Caco-2 (cell line): ENCODE data around the gene TMEM132C. TPM values are rescaled to one million over a fixed set of nuclear protein-coding genes. Genes with fewer than 3 reads are reported as not detected.

Experiments
- BruUV-seq: library from RNA; stranded (reverse); fragments of 400-500 nt; replicated peaks from 2 replicates; lab custom pipeline; 2021; lab: Mats Ljungman, UMichigan
- CTCF ChIA-PET: fragments of 300-600 bp; sonication (Branson Sonifier 250); formaldehyde crosslinking; loops from one replicate; lab custom pipeline; 2022; ENCODE audit warnings: antibody characterized with exemption; lab: Charles Lee
- POLR2A ChIA-PET: fragments of 300-600 bp; sonication (Branson Sonifier 250); formaldehyde crosslinking; loops from one replicate; lab custom pipeline; 2022; ENCODE audit warnings: antibody characterized with exemption; lab: Charles Lee
- DNase-seq, 2 experiments: peaks; one replicate each; pipeline versions ENCODE4 v3.0.0 to v3.0.0-alpha.2; 2020 to 2022
- H3K27me3 ChIP-seq: replicated peaks from 2 replicates; pipeline ENCODE4 v1.6.0; 2011; ENCODE audit warnings: low read length; ENCODE audit not compliant: control insufficient read depth, insufficient read depth
- H3K36me3 ChIP-seq: 2 replicates; pipeline ENCODE4 v1.5.1; 2011; ENCODE audit warnings: low read length; ENCODE audit not compliant: control insufficient read depth, insufficient read depth
- H3K4me1 ChIP-seq: fragments of 250-450 bp; sonication (Bioruptor Pico); 2 replicates; pipeline ENCODE4 v1.5.1; 2020; ENCODE audit warnings: mild to moderate bottlenecking
- H3K4me3 ChIP-seq: 2 replicates; pipeline ENCODE4 v1.5.1; 2011; ENCODE audit warnings: low read depth, mild to moderate bottlenecking, control low read depth, low read length
- H3K9me3 ChIP-seq: fragments of 250-450 bp; sonication (Bioruptor Pico); 2 replicates; pipeline ENCODE4 v1.5.1; 2020; ENCODE audit warnings: mild to moderate bottlenecking, moderate library complexity
- H3K27ac Mint-ChIP-seq: one replicate; pipeline ENCODE4 v1.8.0; 2022; ENCODE audit warnings: mixed read lengths; ENCODE audit not compliant: unreplicated experiment
- H3K27me3 Mint-ChIP-seq: one replicate; pipeline ENCODE4 v1.8.0; 2022; ENCODE audit warnings: mixed read lengths; ENCODE audit not compliant: insufficient read depth, unreplicated experiment
- H3K36me3 Mint-ChIP-seq: one replicate; pipeline ENCODE4 v1.8.0; 2022; ENCODE audit warnings: mild to moderate bottlenecking, mixed read lengths; ENCODE audit not compliant: insufficient read depth, unreplicated experiment
- H3K4me1 Mint-ChIP-seq: one replicate; pipeline ENCODE4 v1.8.0; 2022; ENCODE audit warnings: low read depth, mixed read lengths; ENCODE audit not compliant: unreplicated experiment
- H3K4me3 Mint-ChIP-seq: one replicate; pipeline ENCODE4 v1.8.0; 2022; ENCODE audit warnings: mild to moderate bottlenecking, moderate library complexity, mixed read lengths; ENCODE audit not compliant: unreplicated experiment
- H3K9me3 Mint-ChIP-seq: one replicate; pipeline ENCODE4 v1.8.0; 2022; ENCODE audit warnings: mixed read lengths; ENCODE audit not compliant: unreplicated experiment
- intact Hi-C: fragments of 100-400 bp; cut with micrococcal nuclease; formaldehyde crosslinking; loops from one replicate; pipeline ENCODE4 v1.10.0; 2022; ENCODE audit not compliant: unreplicated experiment
- total RNA-seq: library from RNA; stranded (reverse); gene quantifications from 2 replicates; pipeline ENCODE4 v1.2.3, GENCODE V29; 2022
- TF ChIP-seq, protein P1 (sequence below), 2 experiments: fragments of 200-600 bp in 1 of 2; IDR thresholded peaks; 1 replicate in 1 of 2; 2 replicates in 1 of 2; pipeline versions ENCODE4 v1.5.1 to v1.8.0; 2011 to 2022; ENCODE audit warnings: antibody characterized with exemption in 1 of 2, control low read depth in 1 of 2, inconsistent platforms in 1 of 2, low read depth in 1 of 2, low read length in 1 of 2, mild to moderate bottlenecking in 1 of 2, moderate library complexity in 1 of 2; ENCODE audit not compliant: insufficient read depth in 1 of 2, severe bottlenecking in 1 of 2, unreplicated experiment in 1 of 2

TMEM132C gene
- total RNA-seq, 1 experiment from 2014 or later = not detected

DNA sequence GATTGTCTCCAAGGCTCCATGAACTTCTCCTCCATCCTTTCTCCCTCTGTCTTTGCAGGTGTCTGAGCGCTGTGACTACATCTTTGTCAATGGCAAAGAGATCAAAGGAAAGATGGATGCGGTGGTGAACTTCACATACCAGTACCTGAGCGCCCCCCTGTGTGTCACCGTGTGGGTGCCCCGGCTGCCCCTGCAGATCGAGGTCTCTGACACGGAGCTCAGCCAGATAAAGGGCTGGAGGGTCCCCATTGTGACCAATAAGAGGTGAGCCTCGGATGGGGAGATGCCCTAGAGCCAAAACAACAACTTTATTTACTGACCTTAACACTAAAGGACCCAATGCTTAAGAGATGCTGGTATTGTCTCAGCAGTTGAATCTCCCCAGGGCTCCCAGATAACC lies 426.8 kb downstream of the TMEM132C start:
- intact Hi-C loops = no loop called here
- no TSS peak for BruUV-seq
- Mint-ChIP-seq H3K9me3 (peaks cover 10% of the 10 kb centered on the region), H3K27me3 (no peaks in the 10 kb centered on the region), H3K36me3 (no peaks in the 10 kb centered on the region), H3K4me3 (no peak overlapping the region), H3K27ac (no peak overlapping the region), H3K4me1 (no peaks in the 10 kb centered on the region)
- no peaks in the 10 kb centered on the region for H3K36me3 ChIP-seq
- H3K9me3 ChIP-seq = no peaks in the 10 kb centered on the region
- TF ChIP-seq, protein P1, sequence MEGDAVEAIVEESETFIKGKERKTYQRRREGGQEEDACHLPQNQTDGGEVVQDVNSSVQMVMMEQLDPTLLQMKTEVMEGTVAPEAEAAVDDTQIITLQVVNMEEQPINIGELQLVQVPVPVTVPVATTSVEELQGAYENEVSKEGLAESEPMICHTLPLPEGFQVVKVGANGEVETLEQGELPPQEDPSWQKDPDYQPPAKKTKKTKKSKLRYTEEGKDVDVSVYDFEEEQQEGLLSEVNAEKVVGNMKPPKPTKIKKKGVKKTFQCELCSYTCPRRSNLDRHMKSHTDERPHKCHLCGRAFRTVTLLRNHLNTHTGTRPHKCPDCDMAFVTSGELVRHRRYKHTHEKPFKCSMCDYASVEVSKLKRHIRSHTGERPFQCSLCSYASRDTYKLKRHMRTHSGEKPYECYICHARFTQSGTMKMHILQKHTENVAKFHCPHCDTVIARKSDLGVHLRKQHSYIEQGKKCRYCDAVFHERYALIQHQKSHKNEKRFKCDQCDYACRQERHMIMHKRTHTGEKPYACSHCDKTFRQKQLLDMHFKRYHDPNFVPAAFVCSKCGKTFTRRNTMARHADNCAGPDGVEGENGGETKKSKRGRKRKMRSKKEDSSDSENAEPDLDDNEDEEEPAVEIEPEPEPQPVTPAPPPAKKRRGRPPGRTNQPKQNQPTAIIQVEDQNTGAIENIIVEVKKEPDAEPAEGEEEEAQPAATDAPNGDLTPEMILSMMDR (IDR thresholded peaks at IDR 0.05; ENCODE audit: insufficient read depth in 1 of 2, low read depth in 1 of 2, low read length in 1 of 2, severe bottlenecking in 1 of 2, unreplicated experiment in 1 of 2) = no peak
- no peak for DNase-seq
- ChIA-PET CTCF (no interaction called here), POLR2A (no interaction called here)
- no peaks in the 10 kb centered on the region for H3K4me1 ChIP-seq
- no peaks in the 10 kb centered on the region for H3K27me3 ChIP-seq
- H3K4me3 ChIP-seq = no peak overlapping the region

DNA sequence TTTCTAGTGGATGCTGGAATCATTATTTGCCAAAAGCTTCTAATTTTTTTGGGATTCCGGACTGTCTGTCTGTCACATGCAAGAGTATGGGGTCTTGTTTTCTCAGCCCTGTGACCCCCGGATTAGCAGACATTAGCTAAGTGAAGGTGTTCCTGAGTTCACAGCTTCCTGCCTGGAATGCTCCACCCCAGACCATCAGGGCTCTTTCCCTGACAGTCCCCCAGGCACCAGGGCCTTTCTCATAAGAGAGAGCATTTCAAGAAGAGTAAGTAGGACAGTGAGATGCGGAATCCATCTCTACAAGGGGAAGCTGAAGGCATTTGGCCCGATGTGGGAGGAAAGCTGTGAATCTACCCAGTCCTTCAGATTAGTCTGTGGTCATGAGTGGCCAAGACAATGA lies 427.5 kb downstream of the TMEM132C start:
- TF ChIP-seq, protein P1 (IDR thresholded peaks at IDR 0.05; ENCODE audit: insufficient read depth in 1 of 2, low read depth in 1 of 2, low read length in 1 of 2, severe bottlenecking in 1 of 2, unreplicated experiment in 1 of 2) = no peak
- no peak overlapping the region for H3K27ac Mint-ChIP-seq
- no peak for DNase-seq
- CTCF ChIA-PET = no interaction called here
- peaks cover 10% of the 10 kb centered on the region for H3K9me3 Mint-ChIP-seq
- H3K4me3 Mint-ChIP-seq = no peak overlapping the region
- intact Hi-C loops = no loop called here
- no peaks in the 10 kb centered on the region for H3K36me3 Mint-ChIP-seq
- Histone ChIP-seq H3K9me3 (no peaks in the 10 kb centered on the region), H3K4me1 (no peaks in the 10 kb centered on the region), H3K4me3 (no peak overlapping the region), H3K27me3 (no peaks in the 10 kb centered on the region), H3K36me3 (no peaks in the 10 kb centered on the region)
- H3K4me1 Mint-ChIP-seq = no peaks in the 10 kb centered on the region
- no peaks in the 10 kb centered on the region for H3K27me3 Mint-ChIP-seq
- no TSS peak for BruUV-seq
- POLR2A ChIA-PET = no interaction called here

DNA sequence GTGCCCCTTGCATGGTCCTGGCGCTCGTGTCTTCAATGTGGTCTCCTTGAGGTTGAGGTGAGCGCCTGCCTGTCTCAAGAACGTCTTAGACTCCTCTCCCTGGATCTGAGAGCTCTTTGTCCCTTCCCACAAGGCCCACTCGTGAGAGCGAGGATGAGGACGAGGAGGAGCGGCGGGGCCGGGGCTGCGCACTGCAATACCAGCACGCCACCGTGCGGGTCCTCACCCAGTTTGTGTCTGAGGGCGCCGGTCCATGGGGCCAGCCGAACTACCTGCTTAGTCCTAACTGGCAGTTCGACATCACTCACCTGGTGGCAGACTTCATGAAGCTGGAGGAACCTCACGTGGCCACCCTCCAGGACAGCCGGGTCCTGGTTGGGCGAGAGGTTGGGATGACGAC lies 428.7 kb downstream of the TMEM132C start:
- H3K27me3 ChIP-seq = no peaks in the 10 kb centered on the region
- H3K36me3 ChIP-seq = no peaks in the 10 kb centered on the region
- peaks cover 10% of the 10 kb centered on the region for H3K9me3 Mint-ChIP-seq
- ChIA-PET POLR2A (no interaction called here), CTCF (no interaction called here)
- no peaks in the 10 kb centered on the region for H3K27me3 Mint-ChIP-seq
- H3K9me3 ChIP-seq = no peaks in the 10 kb centered on the region
- DNase-seq = no peak
- intact Hi-C loops = no loop called here
- no peak overlapping the region for H3K4me3 ChIP-seq
- BruUV-seq = no TSS peak
- H3K4me1 ChIP-seq = no peaks in the 10 kb centered on the region
- H3K27ac Mint-ChIP-seq = no peak overlapping the region
- TF ChIP-seq, protein P1 (IDR thresholded peaks at IDR 0.05; ENCODE audit: insufficient read depth in 1 of 2, low read depth in 1 of 2, low read length in 1 of 2, severe bottlenecking in 1 of 2, unreplicated experiment in 1 of 2) = no peak
- H3K4me3 Mint-ChIP-seq = no peak overlapping the region
- H3K36me3 Mint-ChIP-seq = no peaks in the 10 kb centered on the region
- H3K4me1 Mint-ChIP-seq = no peaks in the 10 kb centered on the region
